HepG2 (cell line): ENCODE measurements around the gene TBX15.

ENCODE experiments used
- RXRA ChIP-seq: sonication (generic); formaldehyde crosslinking; IDR thresholded peaks from 2 replicates; pipeline ENCODE4 v1.5.1; 2020; ENCODE audit warnings: missing genetic modification reagents
- TF ChIP-seq, protein P1 (sequence below): IDR thresholded peaks from 2 replicates; pipeline ENCODE4 v1.6.1; 2012; ENCODE audit warnings: inconsistent platforms

DNA sequence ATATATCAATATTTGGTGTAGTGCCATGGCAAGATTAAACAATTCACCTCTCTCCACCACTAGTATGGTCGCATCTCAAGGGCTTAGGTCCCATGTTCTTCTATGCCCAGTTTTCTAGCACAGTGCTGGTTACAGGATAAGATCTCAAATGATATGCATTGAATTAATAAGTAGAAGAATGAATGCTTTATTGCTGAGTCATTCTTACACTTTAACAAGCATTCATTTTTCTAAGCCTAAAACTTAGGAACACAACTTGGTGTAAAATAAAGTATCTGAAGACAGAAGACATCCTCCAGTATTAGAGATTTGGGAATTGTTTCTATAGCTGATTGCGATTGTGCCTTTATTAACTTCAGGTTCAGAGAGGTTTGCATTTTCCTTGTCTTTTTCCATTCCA lies 85.8 kb downstream of the TBX15 start:
- TF ChIP-seq RXRA (CRISPR knock-in tag): no peak
- TF ChIP-seq, protein P1, sequence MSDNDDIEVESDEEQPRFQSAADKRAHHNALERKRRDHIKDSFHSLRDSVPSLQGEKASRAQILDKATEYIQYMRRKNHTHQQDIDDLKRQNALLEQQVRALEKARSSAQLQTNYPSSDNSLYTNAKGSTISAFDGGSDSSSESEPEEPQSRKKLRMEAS: no peak
